Cardiac muscle cell (in vitro differentiated cells and primary cell): ENCODE results near the gene SPON1. TPM values are rescaled to one million over a fixed set of nuclear protein-coding genes. Genes with fewer than 3 reads are reported as not detected.

ENCODE experiments used
- DNase-seq, 2 donors: peaks; one replicate each; pipeline versions ENCODE4 v3.0.0 to v3.0.0-alpha.2; 2010 to 2017; ENCODE audit warnings: low read depth in 1 of 2, low spot score in 1 of 2
- H3K27ac ChIP-seq: fragments of 200-600 bp; sonication (generic); 2 replicates; pipeline ENCODE4 v1.5.1; 2016
- H3K27me3 ChIP-seq: fragments of 200-600 bp; sonication (generic); 2 replicates; pipeline ENCODE4 v1.6.0; 2016; ENCODE audit warnings: control low read depth
- H3K36me3 ChIP-seq: fragments of 200-600 bp; sonication (generic); 2 replicates; pipeline ENCODE4 v1.5.1; 2016; ENCODE audit warnings: control low read depth
- H3K4me1 ChIP-seq: fragments of 200-600 bp; sonication (generic); 2 replicates; pipeline ENCODE4 v1.8.1; 2017; ENCODE audit warnings: low read depth, mild to moderate bottlenecking, mixed run types
- H3K4me3 ChIP-seq: fragments of 200-600 bp; sonication (generic); 2 replicates; pipeline ENCODE4 v1.5.1; 2016; ENCODE audit warnings: mild to moderate bottlenecking
- H3K9me3 ChIP-seq: fragments of 200-600 bp; sonication (generic); 2 replicates; pipeline ENCODE4 v1.5.1; 2017; ENCODE audit warnings: low read depth, mild to moderate bottlenecking, control low read depth
- CTCF ChIP-seq: IDR thresholded peaks from 2 replicates; pipeline ENCODE4 v1.5.1; 2012; ENCODE audit warnings: low read depth, mild to moderate bottlenecking, low read length
- polyA plus RNA-seq: library from polyadenylated mRNA; unstranded; fragments of >200 nt; fragmentation: Nextera tagmentation; extraction: Ambion mirVana; gene quantifications from 2 replicates; pipeline ENCODE4 v1.2.1, GENCODE V29; 2016
- total RNA-seq: library from RNA; depleted of rRNA; stranded (reverse); fragments of >200 nt; gene quantifications from 2 replicates; pipeline ENCODE4 v1.2.3, GENCODE V29; 2016

SPON1 gene
- total and polyA plus RNA-seq, 2 experiments from 2014 or later, result 13.3 to 22.0 TPM

- Histone ChIP-seq H3K36me3 (no peaks in the 10 kb centered on the region), H3K27me3 (peaks cover 6% of the 10 kb centered on the region), H3K9me3 (no peaks in the 10 kb centered on the region), H3K4me1 (no peaks in the 10 kb centered on the region), H3K4me3 (no peak overlapping the region), H3K27ac (no peak overlapping the region)
- no peak for TF ChIP-seq CTCF
- no peak for DNase-seq
Observed at GRCh38 chr11:14212986-14213385, 250.5 kb downstream of the SPON1 start.

- H3K27me3 ChIP-seq, result peaks cover 6% of the 10 kb centered on the region
- H3K27ac ChIP-seq, result no peak overlapping the region
- TF ChIP-seq CTCF, result no peak
- DNase-seq, result no peak
- no peaks in the 10 kb centered on the region for H3K9me3 ChIP-seq
- H3K36me3 ChIP-seq, result no peaks in the 10 kb centered on the region
- H3K4me1 ChIP-seq, result no peaks in the 10 kb centered on the region
- H3K4me3 ChIP-seq, result no peak overlapping the region
Observed at GRCh38 chr11:14218728-14219127, 256.2 kb downstream of the SPON1 start.

GRCh38 chr11:14223636-14224288 lies 261.2 kb downstream of the SPON1 start:
- no peak overlapping the region for H3K4me3 ChIP-seq
- H3K36me3 ChIP-seq, result no peaks in the 10 kb centered on the region
- no peak for DNase-seq
- H3K4me1 ChIP-seq, result no peaks in the 10 kb centered on the region
- H3K27ac ChIP-seq, result no peak overlapping the region
- no peaks in the 10 kb centered on the region for H3K27me3 ChIP-seq
- TF ChIP-seq CTCF, result no peak
- H3K9me3 ChIP-seq, result no peaks in the 10 kb centered on the region

- DNase-seq, result no peak
- no peak for TF ChIP-seq CTCF
- Histone ChIP-seq H3K9me3 (no peaks in the 10 kb centered on the region), H3K36me3 (no peaks in the 10 kb centered on the region), H3K27ac (no peak overlapping the region), H3K4me1 (no peaks in the 10 kb centered on the region), H3K27me3 (peaks cover 4% of the 10 kb centered on the region), H3K4me3 (no peak overlapping the region)
Observed at GRCh38 chr11:14224395-14224794, 261.9 kb downstream of the SPON1 start.

GRCh38 chr11:14225666-14226065 lies 263.1 kb downstream of the SPON1 start:
- no peak for TF ChIP-seq CTCF
- Histone ChIP-seq H3K27ac (no peak overlapping the region), H3K4me3 (no peak overlapping the region), H3K4me1 (no peaks in the 10 kb centered on the region), H3K36me3 (no peaks in the 10 kb centered on the region), H3K9me3 (no peaks in the 10 kb centered on the region), H3K27me3 (peaks cover 17% of the 10 kb centered on the region)
- no peak for DNase-seq
